ENCODE data around the gene ACYP1. TPM values are rescaled to one million over a fixed set of nuclear protein-coding genes. Genes with fewer than 3 reads are reported as not detected.
A peak's percentile ranks its signal among the peaks of the same experiment; 100 is the strongest.

ACYP1 gene
- total and polyA plus RNA-seq, 9 of the 15 experiments (the other 6 are each of a cell fraction or from before 2014, with no cell fraction given): 19.9 to 113 (median 52.3) TPM

DNA sequence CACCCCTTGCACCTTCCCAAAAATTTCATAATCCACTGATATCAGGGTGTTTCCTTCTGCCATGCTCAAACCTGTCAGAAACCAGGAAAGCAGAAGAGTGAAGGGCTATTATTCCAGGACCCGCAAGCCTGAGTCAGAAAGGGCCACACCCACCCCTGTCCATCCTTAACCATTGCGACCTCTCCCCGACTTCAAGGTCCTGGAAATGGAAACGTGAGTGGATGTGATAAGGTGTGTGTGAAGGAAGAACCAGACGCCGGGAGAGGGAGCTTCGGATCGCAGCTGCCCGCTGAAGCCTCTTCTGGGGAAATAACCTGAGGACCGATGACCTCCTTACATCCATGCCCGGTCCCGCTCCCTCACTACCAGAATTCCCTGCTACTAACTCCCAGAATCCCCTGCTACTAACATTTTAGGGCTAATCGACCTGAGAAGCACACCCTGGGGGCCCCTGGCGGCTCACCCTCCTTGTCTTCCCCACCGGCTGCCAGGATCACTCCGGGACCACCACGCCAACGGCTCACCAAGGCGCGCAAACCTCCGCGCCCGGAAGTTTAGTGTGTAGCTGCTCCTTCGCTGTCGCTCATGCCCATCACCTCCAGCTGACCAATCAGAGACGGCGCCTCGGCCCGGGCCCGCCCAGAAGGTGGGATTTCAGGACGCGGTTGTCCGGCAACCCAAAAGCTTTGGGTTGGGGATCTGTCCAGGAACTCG is at the start of gene ACYP1 (continued):
- no peak for TF ChIP-seq RFX5 (IDR thresholded peaks at IDR 0.05; ENCODE audit: low read depth, low read length)
- TF ChIP-seq, protein P1, sequence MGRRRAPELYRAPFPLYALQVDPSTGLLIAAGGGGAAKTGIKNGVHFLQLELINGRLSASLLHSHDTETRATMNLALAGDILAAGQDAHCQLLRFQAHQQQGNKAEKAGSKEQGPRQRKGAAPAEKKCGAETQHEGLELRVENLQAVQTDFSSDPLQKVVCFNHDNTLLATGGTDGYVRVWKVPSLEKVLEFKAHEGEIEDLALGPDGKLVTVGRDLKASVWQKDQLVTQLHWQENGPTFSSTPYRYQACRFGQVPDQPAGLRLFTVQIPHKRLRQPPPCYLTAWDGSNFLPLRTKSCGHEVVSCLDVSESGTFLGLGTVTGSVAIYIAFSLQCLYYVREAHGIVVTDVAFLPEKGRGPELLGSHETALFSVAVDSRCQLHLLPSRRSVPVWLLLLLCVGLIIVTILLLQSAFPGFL (CRISPR knock-in tag; IDR thresholded peaks at IDR 0.05): no peak
- TF ChIP-seq ZNF184 (CRISPR knock-in tag; IDR thresholded peaks at IDR 0.05): no peak
- no peak for TF ChIP-seq RBM39 (optimal IDR thresholded peaks at IDR 0.05; ENCODE audit: low read depth, low read length)
- no peak for TF ChIP-seq ZNF263 (CRISPR knock-in tag; IDR thresholded peaks at IDR 0.05; ENCODE audit: borderline replicate concordance)
- no peak for TF ChIP-seq NFRKB (IDR thresholded peaks at IDR 0.05; ENCODE audit: low read depth)
- TF ChIP-seq PYGO2 (tag; IDR thresholded peaks at IDR 0.05): no peak
- TF ChIP-seq PTRF (tag; IDR thresholded peaks at IDR 0.05): no peak
- TF ChIP-seq, protein P2, sequence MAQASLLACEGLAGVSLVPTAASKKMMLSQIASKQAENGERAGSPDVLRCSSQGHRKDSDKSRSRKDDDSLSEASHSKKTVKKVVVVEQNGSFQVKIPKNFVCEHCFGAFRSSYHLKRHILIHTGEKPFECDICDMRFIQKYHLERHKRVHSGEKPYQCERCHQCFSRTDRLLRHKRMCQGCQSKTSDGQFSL (CRISPR knock-in tag; IDR thresholded peaks at IDR 0.05): no peak
- TF ChIP-seq, protein P2 (tag; IDR thresholded peaks at IDR 0.05): no peak
- peak; percentile 54 for TF ChIP-seq KDM5B (IDR thresholded peaks at IDR 0.05; ENCODE audit: insufficient replicate concordance, low read depth, low read length)
- TF ChIP-seq TARDBP (IDR thresholded peaks at IDR 0.05): no peak
- no peak for TF ChIP-seq CBX1 (IDR thresholded peaks at IDR 0.05; ENCODE audit: low read depth)
- TF ChIP-seq ETV1 (tag; conservative IDR thresholded peaks at IDR 0.05; ENCODE audit: low read depth): peak; percentile 49; the same call in 1 of the 2 replicates
- TF ChIP-seq, protein P3, sequence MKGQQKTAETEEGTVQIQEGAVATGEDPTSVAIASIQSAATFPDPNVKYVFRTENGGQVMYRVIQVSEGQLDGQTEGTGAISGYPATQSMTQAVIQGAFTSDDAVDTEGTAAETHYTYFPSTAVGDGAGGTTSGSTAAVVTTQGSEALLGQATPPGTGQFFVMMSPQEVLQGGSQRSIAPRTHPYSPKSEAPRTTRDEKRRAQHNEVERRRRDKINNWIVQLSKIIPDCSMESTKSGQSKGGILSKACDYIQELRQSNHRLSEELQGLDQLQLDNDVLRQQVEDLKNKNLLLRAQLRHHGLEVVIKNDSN (CRISPR knock-in tag; IDR thresholded peaks at IDR 0.05): no peak
- no peak for TF ChIP-seq KAT2B (IDR thresholded peaks at IDR 0.05; ENCODE audit: low read depth, low read length)
- peak; percentile 70 for TF ChIP-seq ELF2 (CRISPR knock-in tag; IDR thresholded peaks at IDR 0.05)
- TF ChIP-seq CREB1 (IDR thresholded peaks at IDR 0.05): no peak
- no peak; the same call in 1 of the 2 replicates for TF ChIP-seq CREB1 (CRISPR knock-in tag; IDR thresholded peaks at IDR 0.05)
- TF ChIP-seq KLF6 (CRISPR knock-in tag; IDR thresholded peaks at IDR 0.05; ENCODE audit: borderline replicate concordance): no peak
- TF ChIP-seq, protein P4, sequence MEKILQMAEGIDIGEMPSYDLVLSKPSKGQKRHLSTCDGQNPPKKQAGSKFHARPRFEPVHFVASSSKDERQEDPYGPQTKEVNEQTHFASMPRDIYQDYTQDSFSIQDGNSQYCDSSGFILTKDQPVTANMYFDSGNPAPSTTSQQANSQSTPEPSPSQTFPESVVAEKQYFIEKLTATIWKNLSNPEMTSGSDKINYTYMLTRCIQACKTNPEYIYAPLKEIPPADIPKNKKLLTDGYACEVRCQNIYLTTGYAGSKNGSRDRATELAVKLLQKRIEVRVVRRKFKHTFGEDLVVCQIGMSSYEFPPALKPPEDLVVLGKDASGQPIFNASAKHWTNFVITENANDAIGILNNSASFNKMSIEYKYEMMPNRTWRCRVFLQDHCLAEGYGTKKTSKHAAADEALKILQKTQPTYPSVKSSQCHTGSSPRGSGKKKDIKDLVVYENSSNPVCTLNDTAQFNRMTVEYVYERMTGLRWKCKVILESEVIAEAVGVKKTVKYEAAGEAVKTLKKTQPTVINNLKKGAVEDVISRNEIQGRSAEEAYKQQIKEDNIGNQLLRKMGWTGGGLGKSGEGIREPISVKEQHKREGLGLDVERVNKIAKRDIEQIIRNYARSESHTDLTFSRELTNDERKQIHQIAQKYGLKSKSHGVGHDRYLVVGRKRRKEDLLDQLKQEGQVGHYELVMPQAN (IDR thresholded peaks at IDR 0.05; ENCODE audit: borderline replicate concordance): peak; percentile 28; the same call in 1 of the 2 replicates
- TF ChIP-seq RBFOX2 (IDR thresholded peaks at IDR 0.05; ENCODE audit: low read depth, low read length): peak; percentile 72
- no peak for TF ChIP-seq ZNF695 (CRISPR knock-in tag; IDR thresholded peaks at IDR 0.05)
- no peak for TF ChIP-seq ZZZ3 (IDR thresholded peaks at IDR 0.05)
- TF ChIP-seq HNRNPUL1 (IDR thresholded peaks at IDR 0.05; ENCODE audit: low read length): no peak
- TF ChIP-seq CCAR2 (IDR thresholded peaks at IDR 0.05; ENCODE audit: low read depth, low read length): no peak
